Measurements from ENCODE around the gene SLCO2A1.

SLCO2A1 gene

DNA sequence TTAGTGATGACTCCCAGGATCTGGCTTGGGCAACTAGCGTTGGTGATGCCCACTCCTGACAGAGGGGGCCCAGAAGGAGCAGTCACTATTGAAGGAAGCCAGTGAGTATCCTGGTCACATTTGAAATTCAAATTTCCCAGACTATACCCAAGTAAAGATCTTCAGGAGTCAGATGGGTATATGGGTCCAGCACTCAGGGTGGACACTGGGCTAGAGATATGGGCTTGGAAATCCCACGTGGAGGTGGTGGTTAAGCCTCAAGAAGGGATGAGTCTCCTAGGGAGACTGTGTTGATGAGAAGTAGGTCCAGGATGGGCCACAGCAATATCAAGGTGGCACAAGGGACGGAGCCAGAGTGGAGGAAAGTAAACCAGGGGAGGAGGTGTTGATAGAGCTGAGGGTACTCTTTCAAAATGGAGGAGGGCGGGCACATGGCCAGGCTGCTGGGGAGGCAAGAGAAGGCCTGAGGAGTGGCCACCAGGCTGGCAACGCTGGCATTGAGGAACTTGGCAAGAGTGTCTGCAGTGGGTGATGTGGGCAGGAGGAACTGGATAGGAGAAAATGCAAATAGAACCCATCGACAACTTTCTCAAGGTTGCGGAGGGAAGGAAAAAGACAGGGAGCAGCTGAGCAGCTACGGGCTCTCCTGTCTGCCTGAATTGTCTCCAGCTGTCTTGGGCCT, 3.7 kb upstream of the SLCO2A1 start:
- DNase-seq = no peak

DNA sequence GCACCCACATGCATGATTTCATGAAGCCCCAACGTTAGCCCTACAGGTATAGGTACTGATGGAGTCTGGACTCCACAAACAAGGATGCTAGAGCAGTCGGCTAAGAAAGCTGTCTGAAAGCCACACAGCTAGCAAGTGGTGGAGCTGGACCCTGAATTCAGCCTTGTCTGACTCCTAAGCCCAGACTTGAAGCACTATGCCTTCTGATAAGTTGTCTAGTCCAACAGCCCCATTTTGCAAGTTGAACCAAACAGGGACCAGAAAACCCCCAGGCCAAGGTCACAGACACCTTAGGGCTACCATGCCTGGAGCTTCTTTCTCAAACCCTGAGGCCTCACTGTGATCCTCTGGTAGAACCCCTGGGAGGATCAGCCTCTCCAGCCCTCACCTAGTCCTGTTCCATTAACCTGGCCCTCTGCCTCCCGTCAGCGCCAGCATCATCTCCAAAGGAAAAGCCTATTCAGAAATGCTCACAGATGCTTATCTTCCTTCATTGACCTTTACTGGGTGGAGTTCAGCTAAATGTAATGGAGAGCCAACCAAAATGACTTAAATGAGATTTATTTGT, 1.7 kb upstream of the SLCO2A1 start:
- no peak for DNase-seq

DNA sequence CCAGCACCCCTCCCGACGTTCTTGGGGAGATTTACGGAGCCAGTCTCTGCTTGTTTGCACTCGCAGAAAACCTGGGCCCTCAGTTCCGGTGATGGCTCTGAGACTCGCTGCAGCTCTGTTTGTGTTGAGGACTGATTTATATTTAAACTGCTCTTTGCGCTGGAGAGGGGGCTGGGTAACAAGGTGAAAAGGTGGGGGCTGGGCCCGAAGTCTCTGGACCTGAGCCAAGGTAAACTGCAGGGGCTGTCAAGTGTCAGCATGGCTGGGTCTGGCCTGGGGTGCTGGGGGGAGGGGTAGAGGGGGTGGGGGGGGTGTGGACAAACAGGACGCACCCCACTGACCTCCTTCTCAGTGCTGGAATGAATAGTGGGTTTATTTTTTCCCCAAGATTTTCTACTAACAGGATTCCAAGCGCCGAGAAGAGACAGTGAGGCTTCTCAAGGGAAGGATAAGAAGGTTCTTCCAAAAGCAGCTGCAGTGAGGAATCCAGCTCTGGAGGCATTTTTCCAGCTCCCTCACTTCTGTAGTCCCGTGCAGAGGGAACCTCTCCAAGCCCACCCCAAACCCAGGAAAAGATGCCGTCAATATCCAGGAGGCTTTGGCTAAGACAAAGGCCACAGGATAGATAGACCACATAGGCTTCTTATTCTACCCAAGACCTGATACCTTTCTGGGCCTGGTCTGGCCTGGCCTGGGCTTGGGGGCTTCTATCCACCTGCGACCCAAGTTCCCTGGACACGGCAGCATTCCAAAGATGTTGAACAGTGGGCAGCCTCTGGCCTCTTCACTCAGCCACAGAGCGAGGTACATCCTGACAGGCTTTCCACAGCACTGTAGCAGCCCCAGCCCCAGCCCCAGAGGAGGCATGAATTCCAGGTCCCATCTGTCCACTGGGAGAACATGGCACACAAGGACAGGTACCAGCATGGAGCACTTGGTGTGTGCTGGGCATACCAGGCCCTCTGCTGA, 938 bp upstream of the SLCO2A1 start:
- peak; percentile 52 for DNase-seq

DNA sequence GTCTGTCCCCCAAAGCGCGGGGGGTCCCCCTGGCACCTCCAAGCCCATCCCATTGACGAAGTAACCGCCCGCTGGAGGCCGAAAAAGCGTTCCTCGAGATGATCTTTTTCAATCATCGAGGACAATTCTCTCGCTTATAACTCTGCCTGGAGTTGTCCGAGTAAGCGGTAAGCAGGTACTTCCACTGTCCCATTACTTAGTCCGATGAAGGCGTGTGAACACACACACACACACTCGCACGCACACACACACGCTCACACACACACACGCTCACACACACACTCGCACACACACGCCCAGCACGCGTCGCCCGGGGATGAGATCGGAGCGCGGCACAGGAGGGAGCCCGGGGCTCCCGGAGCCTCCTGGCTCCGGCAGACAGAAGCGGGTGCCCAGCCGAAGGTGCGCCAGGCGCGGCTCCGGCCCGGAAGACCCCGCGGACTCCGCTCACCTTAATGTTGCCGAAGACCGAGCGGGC, 430 bp downstream of the SLCO2A1 start:
- DNase-seq = peak; percentile 37

DNA sequence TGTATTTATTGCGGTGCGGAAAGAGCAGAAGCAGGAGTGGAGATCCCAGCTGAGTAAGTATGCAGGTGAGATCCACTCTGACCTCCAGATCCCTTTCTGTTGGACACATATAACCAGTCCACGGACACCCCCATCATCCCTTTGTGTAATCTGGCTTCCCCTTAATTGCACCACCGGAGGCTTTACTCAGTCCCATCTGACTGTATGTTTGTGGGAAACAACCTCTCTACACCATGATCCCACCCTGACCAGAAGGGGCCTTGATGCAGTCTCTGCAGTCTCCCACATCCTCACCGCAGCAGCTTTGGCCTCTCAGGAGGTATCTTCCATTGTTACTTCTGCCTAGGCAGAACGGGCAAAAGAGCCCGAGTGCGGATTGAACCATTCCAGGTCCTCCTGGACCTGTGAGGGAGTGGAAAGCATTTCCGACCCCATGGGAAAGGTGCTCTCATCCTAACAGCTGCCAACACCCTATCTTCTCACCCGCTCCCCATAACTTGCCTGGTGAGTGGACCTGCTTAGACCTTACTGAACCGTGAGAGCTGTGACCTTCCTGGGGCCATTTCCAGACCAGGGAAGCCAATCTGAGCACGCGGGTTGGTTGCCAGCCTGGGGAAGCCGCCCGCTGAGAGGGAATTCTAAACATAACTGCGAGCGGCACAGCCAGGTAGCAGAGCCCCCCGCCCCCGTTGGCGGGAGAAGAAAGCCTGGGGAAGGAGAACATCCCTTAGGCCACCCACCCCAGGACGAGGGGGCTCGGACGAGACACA, 1.1 kb downstream of the SLCO2A1 start:
- peak; percentile 14 for DNase-seq

DNA sequence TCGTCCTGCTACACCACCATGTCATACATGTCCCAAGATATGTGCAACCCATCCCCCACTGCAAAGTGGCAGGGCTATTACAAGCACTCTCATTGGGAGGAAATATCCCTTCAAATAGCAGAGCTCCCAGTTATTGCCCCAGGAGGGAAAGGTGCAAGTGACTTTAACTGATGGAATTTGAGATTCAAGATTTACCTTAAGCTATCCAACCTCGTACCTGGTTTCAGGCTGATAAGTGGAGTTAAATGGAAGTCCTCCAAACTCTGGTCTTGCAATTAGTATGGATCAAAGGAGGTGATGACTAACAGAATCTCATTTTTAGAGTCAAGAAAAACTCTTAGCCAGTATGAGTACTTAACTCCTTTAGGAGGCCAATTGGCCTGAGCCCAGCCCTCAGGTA, 2.1 kb downstream of the SLCO2A1 start:
- no peak for DNase-seq

DNA sequence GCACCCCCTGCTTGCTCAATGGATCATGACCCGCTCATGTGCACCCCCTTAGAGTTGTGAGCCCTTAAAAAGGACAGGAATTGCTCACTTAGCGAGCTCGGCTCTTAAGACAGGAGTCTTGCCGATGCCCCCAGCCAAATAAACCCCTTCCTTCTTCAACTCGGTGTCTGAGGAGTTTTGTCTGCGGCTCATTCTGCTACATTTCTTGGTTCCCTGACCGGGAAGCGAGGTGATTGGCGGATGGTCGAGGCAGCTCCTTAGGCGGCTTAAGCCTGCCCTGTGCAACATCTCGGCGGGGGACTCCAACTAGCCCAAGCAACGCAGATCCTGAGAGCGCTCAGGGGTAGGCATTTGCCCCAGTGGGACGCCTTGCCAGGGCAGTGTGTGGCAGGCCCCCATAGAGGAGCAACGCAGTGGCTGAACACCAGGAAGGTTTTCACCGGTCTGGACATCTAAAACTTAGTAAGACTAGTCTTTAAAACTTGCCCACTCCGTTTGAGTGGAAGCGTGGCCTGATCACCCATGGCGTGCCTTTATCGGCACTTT, 9.5 kb downstream of the SLCO2A1 start:
- no peak for DNase-seq

DNA sequence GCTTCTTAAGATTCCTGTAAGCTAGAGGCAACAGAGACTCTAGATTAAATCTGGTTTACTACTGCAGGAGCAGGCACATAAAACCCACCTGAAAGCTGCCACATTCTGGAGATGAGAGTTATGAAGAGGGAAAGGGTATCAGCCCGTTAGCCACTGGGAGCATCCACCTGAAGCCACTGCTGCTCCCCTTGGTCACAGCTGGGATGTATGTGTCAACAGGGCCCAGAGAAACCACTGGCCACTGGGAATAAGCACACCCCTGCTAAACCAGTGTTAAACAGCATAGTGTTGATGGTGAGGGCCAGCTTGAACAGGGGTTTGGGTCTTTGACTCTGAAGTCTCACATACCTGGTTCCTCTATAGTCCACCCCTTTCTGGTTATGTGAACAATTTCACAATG, 10.9 kb downstream of the SLCO2A1 start:
- DNase-seq = no peak

DNA sequence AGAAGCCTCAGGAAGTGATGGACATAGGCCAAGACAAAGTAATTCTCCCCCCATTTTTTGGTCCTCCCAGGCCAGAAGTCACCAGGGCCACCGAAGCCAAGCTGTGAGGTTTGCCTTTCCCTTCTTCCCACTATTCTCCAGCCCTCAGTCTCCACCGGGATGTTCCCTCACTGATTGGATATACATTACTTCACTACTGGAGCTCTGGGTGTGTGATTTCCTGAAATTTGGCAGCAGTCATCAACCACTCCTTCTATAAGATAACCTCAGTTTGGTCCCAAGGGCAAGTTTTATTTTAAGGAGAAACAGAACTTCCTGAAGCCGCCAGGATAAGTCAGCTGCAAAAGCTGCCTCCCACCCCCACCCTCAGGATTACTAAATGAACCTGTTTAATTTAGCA, 11.3 kb downstream of the SLCO2A1 start:
- no peak for DNase-seq

DNA sequence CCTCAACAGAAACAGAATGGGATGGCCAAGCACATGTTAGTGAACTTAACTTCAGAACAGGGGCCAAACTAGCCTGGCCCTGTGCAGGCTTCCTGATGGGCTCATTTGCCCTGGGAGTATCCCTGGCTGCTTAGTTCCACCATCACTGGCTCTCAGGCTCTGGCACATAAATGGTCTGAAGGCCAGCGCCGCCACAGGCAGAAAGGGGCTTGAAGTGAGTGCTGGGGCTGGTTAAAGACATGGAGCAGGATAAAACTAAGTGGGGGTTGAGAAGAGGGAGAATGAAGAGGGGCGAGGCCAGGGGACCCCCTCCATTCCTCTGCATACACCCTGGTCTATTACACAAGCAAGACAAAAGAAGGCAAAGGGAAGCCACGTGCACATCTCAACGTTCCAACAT, 12.2 kb downstream of the SLCO2A1 start:
- DNase-seq = no peak

DNA sequence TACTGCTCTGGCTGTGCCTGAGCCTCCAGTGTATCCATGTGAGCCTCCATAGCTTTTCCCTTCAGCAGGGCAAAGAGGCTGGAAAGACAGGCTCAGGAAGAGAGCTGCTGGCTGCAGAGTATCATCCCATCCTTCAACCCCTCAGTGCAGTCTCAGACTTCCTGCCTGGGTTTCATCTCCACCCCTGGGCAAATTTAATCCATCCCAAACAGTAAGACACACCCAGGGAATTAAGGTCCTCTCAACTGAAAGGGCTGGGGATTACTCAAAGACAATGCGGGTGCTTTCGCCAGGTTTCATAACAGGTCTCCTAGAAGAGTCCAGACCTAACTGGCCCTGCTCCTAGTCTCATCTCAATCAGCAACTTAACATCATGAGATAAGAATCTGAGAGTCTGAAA, 15.5 kb downstream of the SLCO2A1 start:
- DNase-seq = no peak

DNA sequence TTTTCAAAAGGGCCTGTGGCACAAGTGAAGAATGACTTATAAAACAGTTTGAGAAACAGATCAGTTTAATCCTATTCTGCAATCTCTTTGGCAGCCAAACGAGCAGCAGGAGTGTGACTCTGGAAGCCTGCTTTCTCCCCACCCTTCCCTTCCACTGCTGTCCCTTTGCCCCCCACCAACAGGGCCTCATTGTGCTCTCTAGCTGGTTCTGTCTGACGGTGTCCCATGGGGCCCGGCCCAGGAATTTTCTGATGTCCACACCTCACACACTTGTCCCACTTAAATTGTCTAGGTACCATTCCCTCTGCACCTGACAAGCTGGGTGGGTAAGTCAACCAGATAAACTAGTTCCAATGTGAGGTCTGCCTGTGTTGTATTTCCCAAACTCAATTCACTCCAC, 16.4 kb downstream of the SLCO2A1 start:
- no peak for DNase-seq

DNA sequence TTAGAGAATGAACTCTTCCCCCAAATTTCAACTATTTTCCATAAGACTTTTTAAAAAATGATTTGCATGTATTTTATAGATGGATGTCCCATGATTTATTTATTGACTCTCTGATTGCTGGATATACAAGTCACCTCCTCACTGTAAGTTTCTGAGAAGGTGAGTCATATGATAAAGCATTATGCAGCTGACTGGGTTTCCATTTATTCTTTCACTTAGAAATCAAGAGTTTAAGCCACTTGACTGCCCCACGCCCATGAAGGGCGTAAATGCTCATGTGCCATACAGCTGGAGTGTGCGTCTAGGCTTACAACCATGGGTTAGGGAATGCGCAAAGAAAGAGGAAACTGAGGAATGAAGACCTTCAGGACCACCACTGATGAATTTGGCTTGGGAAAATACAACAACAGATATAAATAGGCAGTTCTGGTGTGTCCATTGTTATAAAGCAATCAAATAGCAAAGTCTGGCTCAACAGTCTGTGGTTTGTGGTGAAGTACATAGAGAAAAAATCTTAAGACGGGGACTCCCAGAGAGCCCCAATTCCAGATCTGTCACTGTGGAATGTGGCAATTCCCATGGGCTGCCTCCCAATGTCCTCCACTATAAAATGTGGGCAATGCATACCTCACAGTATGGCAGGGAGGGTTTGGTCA, 20.3 kb downstream of the SLCO2A1 start:
- no peak for DNase-seq

DNA sequence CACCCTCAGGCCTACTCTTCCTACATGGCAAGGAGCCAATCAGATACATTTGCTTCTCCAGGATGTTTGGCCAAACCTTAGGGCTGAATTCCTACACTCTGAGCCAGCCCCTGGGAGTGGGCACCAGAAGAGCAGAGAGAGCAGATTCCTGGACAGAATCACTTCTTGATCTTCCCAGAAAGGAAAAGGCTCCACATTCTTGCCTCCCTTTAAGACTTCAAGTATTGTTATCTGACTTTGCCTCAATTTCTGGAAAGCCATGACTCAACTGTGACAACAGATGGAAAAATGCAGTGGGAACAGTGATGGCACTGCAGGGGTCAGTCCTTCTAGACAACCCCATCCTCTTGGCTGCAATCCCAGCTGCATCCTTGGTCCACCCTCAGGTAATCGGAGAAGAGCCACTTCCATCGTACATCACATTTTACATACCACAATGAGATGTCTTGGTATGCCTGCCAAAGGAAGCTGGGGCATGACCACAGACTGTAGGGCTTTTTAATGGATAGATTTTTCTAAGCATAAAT, 21.0 kb downstream of the SLCO2A1 start:
- peak; percentile 2 for DNase-seq

DNA sequence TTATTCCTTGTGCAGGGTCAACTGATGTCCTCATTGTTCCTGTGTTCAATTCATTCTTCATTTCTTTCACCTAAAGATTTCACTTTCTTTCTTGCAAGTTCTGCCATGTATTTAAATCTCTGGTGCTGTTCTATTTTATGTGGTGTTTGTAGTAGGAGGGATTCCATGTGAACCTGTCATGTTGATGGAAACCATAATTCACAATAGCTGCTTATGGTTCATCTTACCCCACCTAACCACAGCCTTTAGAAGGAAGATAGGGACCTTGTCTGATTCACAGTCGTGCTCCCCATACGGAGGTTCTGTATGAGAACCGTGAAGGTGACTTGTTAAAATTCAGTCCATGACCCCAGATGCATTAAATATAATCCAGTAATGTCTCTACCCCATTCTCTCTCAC, 21.9 kb downstream of the SLCO2A1 start:
- DNase-seq = no peak

DNA sequence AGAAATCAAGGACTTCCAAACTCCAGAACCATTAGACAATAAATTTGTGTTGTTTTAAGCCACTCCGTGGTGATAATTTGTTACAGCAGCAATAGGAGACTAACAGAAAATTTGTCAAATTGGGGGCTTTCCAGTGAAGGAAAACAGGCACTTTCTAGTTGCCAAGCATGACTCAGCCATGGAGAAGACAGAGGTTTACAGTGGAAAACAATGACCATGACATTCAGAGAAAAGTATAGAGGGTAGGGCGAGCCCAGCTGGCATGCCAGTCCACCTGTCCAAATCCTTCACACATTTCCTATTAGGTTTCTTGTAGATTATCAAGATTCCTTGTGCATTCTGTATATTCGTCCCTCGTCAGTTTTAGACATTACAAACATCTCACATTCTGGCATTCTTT, 24.9 kb downstream of the SLCO2A1 start:
- DNase-seq = no peak

DNA sequence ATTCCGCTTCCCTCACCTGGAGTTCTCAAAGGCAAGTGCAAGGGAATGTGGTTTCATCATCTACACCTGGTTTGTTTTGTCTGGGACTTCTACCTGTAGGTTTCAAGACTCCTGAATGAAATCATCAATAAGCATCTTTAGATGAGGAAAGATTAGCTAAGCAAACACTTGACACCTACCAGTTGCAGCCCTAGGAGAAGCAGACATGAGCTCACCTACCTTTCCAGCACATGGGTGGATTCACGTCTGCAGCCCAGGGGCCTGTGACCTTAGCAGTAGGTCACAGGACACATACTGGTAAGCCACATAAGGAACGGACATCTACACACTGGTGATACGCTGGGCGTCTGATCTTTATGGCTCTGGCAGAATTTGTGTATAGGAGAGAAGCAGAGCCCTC, 26.7 kb downstream of the SLCO2A1 start:
- no peak for DNase-seq

DNA sequence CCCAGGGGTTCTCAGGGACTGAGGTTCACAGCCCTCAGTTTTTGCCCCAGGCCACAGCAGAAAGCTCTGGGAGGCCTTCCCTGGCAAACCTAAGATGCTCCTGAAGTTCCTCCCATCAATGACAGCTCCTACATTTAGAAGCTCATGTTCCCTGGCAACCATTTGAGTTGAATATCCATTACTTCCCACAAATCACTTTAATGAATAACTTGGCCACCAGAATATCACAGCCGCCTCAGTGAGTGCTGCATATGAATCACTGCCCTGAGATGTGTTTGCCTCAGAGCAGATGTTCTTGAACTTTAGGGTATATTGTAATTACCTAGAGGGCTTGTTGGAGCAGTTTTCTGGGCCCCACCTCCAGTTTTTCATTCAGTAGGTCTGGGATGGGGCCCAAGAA, 27.4 kb downstream of the SLCO2A1 start:
- DNase-seq = no peak

DNA sequence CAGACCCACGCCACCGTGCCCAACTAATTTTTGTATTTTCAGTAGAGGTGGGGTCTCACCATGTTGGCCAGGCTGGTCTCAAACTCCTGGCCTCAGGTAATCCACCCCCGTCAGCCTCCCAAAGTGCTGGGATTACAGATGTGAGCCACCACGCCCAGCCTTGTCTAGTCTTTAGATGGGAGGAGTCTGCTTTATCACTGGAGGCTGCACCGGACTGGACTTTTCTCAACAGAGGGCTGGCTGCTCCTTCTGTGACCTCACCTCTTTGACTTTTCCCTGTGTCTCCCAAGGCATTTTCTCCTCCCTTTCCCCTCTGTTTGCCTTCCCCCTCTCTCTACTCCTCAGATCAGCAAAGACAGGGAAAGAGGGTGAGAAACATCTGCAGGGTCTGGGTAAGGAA, 28.5 kb downstream of the SLCO2A1 start:
- no peak for DNase-seq

DNA sequence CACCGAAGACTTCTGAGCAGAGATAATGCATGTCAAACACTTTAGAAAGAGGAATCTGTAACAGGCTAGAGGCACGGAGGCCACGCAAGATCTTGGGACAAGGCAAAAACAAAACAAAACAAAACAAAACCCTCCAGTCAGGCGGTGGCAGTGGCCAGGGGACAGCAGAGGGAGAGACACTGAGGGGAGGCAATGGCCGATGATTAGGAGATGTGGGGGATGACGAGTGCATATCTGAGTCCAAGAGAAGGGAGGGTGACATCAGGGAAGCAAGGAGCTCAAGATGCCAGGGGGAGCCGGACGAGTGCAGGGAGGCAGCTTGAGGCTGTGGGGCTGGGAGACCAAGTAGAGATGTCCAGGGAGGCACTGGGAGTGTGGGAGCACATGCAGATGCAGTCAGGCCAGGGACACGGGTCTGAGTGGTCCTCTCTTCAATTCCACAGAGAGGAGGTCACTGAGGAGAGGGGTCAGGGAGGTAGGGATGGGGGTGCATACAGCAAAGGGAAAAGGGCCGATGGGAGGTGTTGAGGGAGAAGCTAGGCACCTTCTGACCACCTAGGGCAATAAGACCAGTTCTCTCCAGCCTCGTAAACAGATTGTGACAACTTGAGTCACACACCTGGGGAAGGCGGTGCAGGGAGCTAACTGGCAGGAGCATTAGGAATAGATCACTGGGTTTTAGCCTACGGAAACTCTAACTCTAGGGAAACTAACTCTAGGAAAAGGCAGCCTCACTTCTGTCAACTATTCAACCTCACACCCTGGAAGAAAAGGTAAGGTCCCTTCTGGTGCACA, 29.6 kb downstream of the SLCO2A1 start:
- no peak for DNase-seq

DNA sequence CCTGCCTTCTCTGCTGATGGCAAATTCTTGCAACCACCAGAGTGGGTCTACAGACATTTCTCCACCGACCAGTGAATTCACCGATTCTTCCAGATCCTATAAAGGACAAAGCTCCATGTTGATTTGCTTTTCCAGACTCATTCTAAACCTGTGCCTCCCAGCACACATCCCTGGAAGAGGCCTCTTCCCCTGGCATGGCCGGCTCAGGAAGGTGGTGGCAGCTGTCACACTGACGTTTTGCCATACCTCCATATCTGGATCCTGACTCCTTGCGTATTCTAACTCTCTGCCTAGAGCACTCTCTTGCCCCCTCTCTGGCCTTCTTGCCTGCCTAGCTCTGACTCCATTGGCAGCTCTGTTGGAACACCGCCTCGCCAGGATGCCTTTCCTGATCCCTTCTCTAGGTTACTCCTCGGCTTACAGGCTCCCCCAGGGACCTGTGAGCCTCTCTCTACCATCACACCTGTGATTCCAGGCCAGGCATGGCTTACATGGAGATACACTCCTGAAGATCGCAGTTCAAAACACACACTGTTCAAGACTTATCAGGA, 31.0 kb downstream of the SLCO2A1 start:
- DNase-seq = no peak
